Gastrocnemius medialis (tissue), 4 donors: Measurements from ENCODE around the gene PRKCH. TPM values are rescaled to one million over a fixed set of nuclear protein-coding genes. Genes with fewer than 3 reads are reported as not detected.

Experiments
- ATAC-seq, 2 donors: fragments of 150-250 bp; one replicate each; pipeline ENCODE4 v1.9.1; 2016
- DNase-seq, 2 donors: peaks; one replicate each; pipeline ENCODE4 v3.0.0-alpha.2; 2019
- H3K27ac ChIP-seq, 4 donors: fragments of 200-600 bp; sonication (generic); 1 replicate in 1 of 4; 2 replicates in 3 of 4; pipeline ENCODE4 v1.5.1; 2016 to 2018; ENCODE audit warnings: mild to moderate bottlenecking in 2 of 4, moderate library complexity in 1 of 4
- H3K27me3 ChIP-seq, 3 donors: fragments of 200-600 bp; sonication (generic) in 2 of 3; 1 replicate in 1 of 3; 2 replicates in 2 of 3; pipeline versions ENCODE4 v1.5.1 to v1.6.0; 2016 to 2019; ENCODE audit warnings: mild to moderate bottlenecking in 1 of 3, moderate library complexity in 1 of 3
- H3K36me3 ChIP-seq, 2 donors: fragments of 200-600 bp; sonication (generic) in 1 of 2; one replicate each; pipeline ENCODE4 v1.5.1; 2017 to 2018
- H3K4me1 ChIP-seq, 2 donors: fragments of 200-600 bp; sonication (generic) in 1 of 2; one replicate each; pipeline ENCODE4 v1.5.1; 2016 to 2017; ENCODE audit warnings: mild to moderate bottlenecking in 2 of 2
- H3K4me3 ChIP-seq, 4 donors: fragments of 200-600 bp; sonication (generic) in 3 of 4; 1 replicate in 1 of 4; 2 replicates in 3 of 4; pipeline ENCODE4 v1.5.1; 2016 to 2019; ENCODE audit warnings: mild to moderate bottlenecking in 2 of 4
- H3K9me3 ChIP-seq, 3 donors: fragments of 200-600 bp; sonication (generic) in 2 of 3; 1 replicate in 1 of 3; 2 replicates in 2 of 3; pipeline ENCODE4 v1.5.1; 2016 to 2019
- CTCF ChIP-seq, 5 experiments: fragments of 450-650 bp in 3 of 5; fragments of 200-600 bp in 2 of 5; sonication (generic) in 2 of 5; IDR thresholded peaks in 4 of 5; conservative IDR thresholded peaks in 1 of 5; 1 replicate in 4 of 5; 2 replicates in 1 of 5; pipeline ENCODE4 v1.5.1; 2016 to 2019; ENCODE audit warnings: antibody characterized with exemption in 5 of 5, mild to moderate bottlenecking in 3 of 5, moderate library complexity in 3 of 5
- POLR2A ChIP-seq, 2 donors: fragments of 450-650 bp; IDR thresholded peaks; one replicate each; pipeline ENCODE4 v1.6.1; 2017; ENCODE audit warnings: antibody characterized with exemption in 2 of 2, mild to moderate bottlenecking in 2 of 2, moderate library complexity in 2 of 2
- in situ Hi-C, 4 donors: fragments of 200-750 bp; cut with MboI; loops; one replicate each; pipeline versions ENCODE4 v1.15.0 to v1.8.0; 2017; ENCODE audit warnings: low sequenced_read_pairs in 4 of 4
- intact Hi-C: fragments of 100-400 bp; cut with DNase I; formaldehyde crosslinking; loops from one replicate; pipeline ENCODE4 v1.15.1; 2023; ENCODE audit warnings: low total_unique reads
- total RNA-seq, 4 donors: library from RNA; depleted of rRNA; stranded (reverse); fragments of >200 nt; gene quantifications; one replicate each; pipeline versions ENCODE4 v1.1.0 to v1.2.3, GENCODE V29; 2016

PRKCH gene
- total RNA-seq, 4 donors from 2014 or later = 11.3 to 32.4 (median 16.6) TPM

- no peak overlapping the region for H3K27ac ChIP-seq
- TF ChIP-seq POLR2A (IDR thresholded peaks at IDR 0.05) = no peak
- in situ Hi-C loops = no loop called here
- DNase-seq (no peak), ATAC-seq (no peak)
- intact Hi-C loops = no loop called here
- no peaks in the 10 kb centered on the region for H3K27me3 ChIP-seq
- H3K36me3 ChIP-seq = no peaks in the 10 kb centered on the region
- H3K9me3 ChIP-seq = no peaks in the 10 kb centered on the region
- no peak overlapping the region for H3K4me3 ChIP-seq
- H3K4me1 ChIP-seq = peaks cover 6 to 20% of the 10 kb centered on the region in 2 donors
Observed at GRCh38 chr14:61430066-61430757, 108.8 kb downstream of the PRKCH start.

GRCh38 chr14:61433169-61433568, 111.8 kb downstream of the PRKCH start:
- Histone ChIP-seq H3K27ac (peak overlapping the region in 1 of 4 donors; percentile 33), H3K9me3 (no peaks in the 10 kb centered on the region), H3K36me3 (no peaks in the 10 kb centered on the region), H3K4me3 (no peak overlapping the region), H3K27me3 (no peaks in the 10 kb centered on the region), H3K4me1 (peaks cover 11 to 20% of the 10 kb centered on the region in 2 donors)
- in situ Hi-C loops = no loop called here
- TF ChIP-seq POLR2A (IDR thresholded peaks at IDR 0.05) = no peak
- TF ChIP-seq CTCF (IDR thresholded peaks at IDR 0.05 in 4 of 5, conservative IDR thresholded peaks at IDR 0.05 in 1 of 5) = no peak
- no peak for DNase-seq
- intact Hi-C loops = no loop called here
- ATAC-seq = no peak

GRCh38 chr14:61433828-61434227, 112.4 kb downstream of the PRKCH start:
- no peak overlapping the region for H3K27ac ChIP-seq
- ATAC-seq (no peak), DNase-seq (no peak)
- H3K4me1 ChIP-seq = peaks cover 17 to 18% of the 10 kb centered on the region in 2 donors
- no peaks in the 10 kb centered on the region for H3K36me3 ChIP-seq
- no peak overlapping the region for H3K4me3 ChIP-seq
- intact Hi-C loops = no loop called here
- H3K9me3 ChIP-seq = no peaks in the 10 kb centered on the region
- in situ Hi-C loops = no loop called here
- TF ChIP-seq CTCF (IDR thresholded peaks at IDR 0.05 in 4 of 5, conservative IDR thresholded peaks at IDR 0.05 in 1 of 5) = no peak
- TF ChIP-seq POLR2A (IDR thresholded peaks at IDR 0.05) = no peak
- H3K27me3 ChIP-seq = no peaks in the 10 kb centered on the region

GRCh38 chr14:61434311-61434710, 112.9 kb downstream of the PRKCH start:
- Histone ChIP-seq H3K27ac (no peak overlapping the region), H3K27me3 (no peaks in the 10 kb centered on the region), H3K9me3 (no peaks in the 10 kb centered on the region), H3K4me3 (no peak overlapping the region), H3K36me3 (no peaks in the 10 kb centered on the region), H3K4me1 (peaks cover 18 to 22% of the 10 kb centered on the region in 2 donors)
- TF ChIP-seq POLR2A (IDR thresholded peaks at IDR 0.05) (no peak), CTCF (IDR thresholded peaks at IDR 0.05 in 4 of 5, conservative IDR thresholded peaks at IDR 0.05 in 1 of 5) (no peak)
- ATAC-seq (no peak), DNase-seq (no peak)
- intact Hi-C loops (no loop called here), in situ Hi-C loops (no loop called here)

GRCh38 chr14:61435563-61436337, 114.4 kb downstream of the PRKCH start:
- DNase-seq = no peak
- no peak overlapping the region for H3K4me3 ChIP-seq
- no peak overlapping the region for H3K27ac ChIP-seq
- intact Hi-C loops = no loop called here
- in situ Hi-C loops = no loop called here
- H3K4me1 ChIP-seq = peaks cover 23 to 33% of the 10 kb centered on the region in 2 donors
- H3K27me3 ChIP-seq = no peaks in the 10 kb centered on the region
- TF ChIP-seq CTCF (IDR thresholded peaks at IDR 0.05 in 4 of 5, conservative IDR thresholded peaks at IDR 0.05 in 1 of 5) = no peak
- TF ChIP-seq POLR2A (IDR thresholded peaks at IDR 0.05) = no peak
- H3K36me3 ChIP-seq = no peaks in the 10 kb centered on the region
- peak in 1 of 2 donors; percentile 13 for ATAC-seq
- H3K9me3 ChIP-seq = no peaks in the 10 kb centered on the region
